ENCODE results near the gene SMARCA5. TPM values are rescaled to one million over a fixed set of nuclear protein-coding genes. Genes with fewer than 3 reads are reported as not detected.

The SMARCA5 gene
- total and polyA plus RNA-seq, 9 of the 15 experiments (the other 6 are each of a cell fraction or from before 2014, with no cell fraction given), result 21.6 to 57.8 (median 34.6) TPM

DNA sequence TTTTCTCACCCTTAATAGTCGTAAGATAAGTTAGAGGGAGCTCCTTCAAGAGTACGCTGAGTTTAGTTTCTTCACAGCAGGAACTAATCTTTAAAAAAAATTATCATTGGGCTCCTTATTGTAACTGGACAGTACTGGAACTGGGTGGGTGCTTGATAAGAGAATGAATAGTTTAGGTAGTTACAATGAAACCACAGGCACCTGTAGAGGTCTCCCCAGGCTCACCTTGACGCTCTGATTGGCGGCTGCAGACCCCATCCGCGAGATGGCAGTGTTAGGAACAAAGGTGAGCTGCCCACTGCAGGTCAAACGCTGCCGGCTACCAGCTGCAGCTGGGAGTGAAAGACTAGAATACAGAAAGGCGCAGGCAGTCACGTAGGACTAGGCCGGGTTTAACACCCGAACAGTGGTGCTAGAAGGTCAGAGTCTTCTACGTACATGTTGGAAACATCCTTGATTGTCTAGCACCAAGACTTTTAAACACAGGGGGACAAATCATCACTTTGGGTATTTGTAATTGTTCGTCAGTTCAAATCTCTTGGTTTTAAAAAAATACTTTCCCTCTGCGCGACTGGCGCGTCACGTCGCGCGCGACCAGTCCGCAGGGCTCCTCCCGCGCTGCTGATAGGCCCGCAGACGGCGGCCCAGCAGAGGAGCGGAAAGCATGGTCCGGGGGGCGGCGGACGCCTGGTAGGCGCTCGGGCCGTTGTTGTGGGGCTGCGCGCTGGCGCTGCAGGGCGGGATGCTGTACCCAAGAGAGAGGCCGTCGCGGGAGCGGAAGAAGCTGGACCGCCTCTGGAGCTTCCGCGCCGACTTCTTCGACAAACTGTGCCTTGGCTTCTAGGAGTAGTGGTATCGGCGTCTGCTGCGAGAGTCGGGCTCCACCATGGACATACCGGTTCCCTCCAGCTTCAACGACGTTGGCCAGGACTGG is 45.6 kb downstream of the SMARCA5 start (continued):
- TF ChIP-seq, protein P1, sequence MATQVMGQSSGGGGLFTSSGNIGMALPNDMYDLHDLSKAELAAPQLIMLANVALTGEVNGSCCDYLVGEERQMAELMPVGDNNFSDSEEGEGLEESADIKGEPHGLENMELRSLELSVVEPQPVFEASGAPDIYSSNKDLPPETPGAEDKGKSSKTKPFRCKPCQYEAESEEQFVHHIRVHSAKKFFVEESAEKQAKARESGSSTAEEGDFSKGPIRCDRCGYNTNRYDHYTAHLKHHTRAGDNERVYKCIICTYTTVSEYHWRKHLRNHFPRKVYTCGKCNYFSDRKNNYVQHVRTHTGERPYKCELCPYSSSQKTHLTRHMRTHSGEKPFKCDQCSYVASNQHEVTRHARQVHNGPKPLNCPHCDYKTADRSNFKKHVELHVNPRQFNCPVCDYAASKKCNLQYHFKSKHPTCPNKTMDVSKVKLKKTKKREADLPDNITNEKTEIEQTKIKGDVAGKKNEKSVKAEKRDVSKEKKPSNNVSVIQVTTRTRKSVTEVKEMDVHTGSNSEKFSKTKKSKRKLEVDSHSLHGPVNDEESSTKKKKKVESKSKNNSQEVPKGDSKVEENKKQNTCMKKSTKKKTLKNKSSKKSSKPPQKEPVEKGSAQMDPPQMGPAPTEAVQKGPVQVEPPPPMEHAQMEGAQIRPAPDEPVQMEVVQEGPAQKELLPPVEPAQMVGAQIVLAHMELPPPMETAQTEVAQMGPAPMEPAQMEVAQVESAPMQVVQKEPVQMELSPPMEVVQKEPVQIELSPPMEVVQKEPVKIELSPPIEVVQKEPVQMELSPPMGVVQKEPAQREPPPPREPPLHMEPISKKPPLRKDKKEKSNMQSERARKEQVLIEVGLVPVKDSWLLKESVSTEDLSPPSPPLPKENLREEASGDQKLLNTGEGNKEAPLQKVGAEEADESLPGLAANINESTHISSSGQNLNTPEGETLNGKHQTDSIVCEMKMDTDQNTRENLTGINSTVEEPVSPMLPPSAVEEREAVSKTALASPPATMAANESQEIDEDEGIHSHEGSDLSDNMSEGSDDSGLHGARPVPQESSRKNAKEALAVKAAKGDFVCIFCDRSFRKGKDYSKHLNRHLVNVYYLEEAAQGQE (IDR thresholded peaks at IDR 0.05; ENCODE audit: borderline replicate concordance), result 0 out of 2 replicates have a peak, but pooled peaks have one; percentile 8
- TF ChIP-seq, protein P1 (CRISPR knock-in tag; IDR thresholded peaks at IDR 0.05; ENCODE audit: low read depth), result no peak
- TF ChIP-seq CXXC5 (CRISPR knock-in tag; IDR thresholded peaks at IDR 0.05), result no peak
- TF ChIP-seq ARID2 (IDR thresholded peaks at IDR 0.05), result no peak
- TF ChIP-seq CBFA2T2 (conservative IDR thresholded peaks at IDR 0.05), result peak; percentile 51
- TF ChIP-seq TAL1 (IDR thresholded peaks at IDR 0.05), result peak; percentile 55
- TF ChIP-seq ZNF384 (IDR thresholded peaks at IDR 0.05; ENCODE audit: low read depth, low read length), result peak; percentile 63; the same call in 1 of the 2 replicates
- TF ChIP-seq, protein P2, sequence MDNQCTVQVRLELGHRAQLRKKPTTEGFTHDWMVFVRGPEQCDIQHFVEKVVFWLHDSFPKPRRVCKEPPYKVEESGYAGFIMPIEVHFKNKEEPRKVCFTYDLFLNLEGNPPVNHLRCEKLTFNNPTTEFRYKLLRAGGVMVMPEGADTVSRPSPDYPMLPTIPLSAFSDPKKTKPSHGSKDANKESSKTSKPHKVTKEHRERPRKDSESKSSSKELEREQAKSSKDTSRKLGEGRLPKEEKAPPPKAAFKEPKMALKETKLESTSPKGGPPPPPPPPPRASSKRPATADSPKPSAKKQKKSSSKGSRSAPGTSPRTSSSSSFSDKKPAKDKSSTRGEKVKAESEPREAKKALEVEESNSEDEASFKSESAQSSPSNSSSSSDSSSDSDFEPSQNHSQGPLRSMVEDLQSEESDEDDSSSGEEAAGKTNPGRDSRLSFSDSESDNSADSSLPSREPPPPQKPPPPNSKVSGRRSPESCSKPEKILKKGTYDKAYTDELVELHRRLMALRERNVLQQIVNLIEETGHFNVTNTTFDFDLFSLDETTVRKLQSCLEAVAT (IDR thresholded peaks at IDR 0.05), result no peak
- TF ChIP-seq, protein P3, sequence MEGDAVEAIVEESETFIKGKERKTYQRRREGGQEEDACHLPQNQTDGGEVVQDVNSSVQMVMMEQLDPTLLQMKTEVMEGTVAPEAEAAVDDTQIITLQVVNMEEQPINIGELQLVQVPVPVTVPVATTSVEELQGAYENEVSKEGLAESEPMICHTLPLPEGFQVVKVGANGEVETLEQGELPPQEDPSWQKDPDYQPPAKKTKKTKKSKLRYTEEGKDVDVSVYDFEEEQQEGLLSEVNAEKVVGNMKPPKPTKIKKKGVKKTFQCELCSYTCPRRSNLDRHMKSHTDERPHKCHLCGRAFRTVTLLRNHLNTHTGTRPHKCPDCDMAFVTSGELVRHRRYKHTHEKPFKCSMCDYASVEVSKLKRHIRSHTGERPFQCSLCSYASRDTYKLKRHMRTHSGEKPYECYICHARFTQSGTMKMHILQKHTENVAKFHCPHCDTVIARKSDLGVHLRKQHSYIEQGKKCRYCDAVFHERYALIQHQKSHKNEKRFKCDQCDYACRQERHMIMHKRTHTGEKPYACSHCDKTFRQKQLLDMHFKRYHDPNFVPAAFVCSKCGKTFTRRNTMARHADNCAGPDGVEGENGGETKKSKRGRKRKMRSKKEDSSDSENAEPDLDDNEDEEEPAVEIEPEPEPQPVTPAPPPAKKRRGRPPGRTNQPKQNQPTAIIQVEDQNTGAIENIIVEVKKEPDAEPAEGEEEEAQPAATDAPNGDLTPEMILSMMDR (IDR thresholded peaks at IDR 0.05 in 2 of 3, conservative IDR thresholded peaks at IDR 0.05 in 1 of 3; ENCODE audit: insufficient read depth in 2 of 3, low read depth in 1 of 3, low read length in 3 of 3), result peak; percentile 10 to 56 (median 26); a peak in 3 of 6 replicates

All from K562 (cell line).